Activated T-helper 17 cell treated with anti-CD3 and anti-CD28 coated beads, Interleukin-2, amount 50 U/mL, for 72 hours (primary cell): ENCODE results near the gene AMOTL2. TPM values are rescaled to one million over a fixed set of nuclear protein-coding genes. Genes with fewer than 3 reads are reported as not detected.

Source experiments
- ATAC-seq: fragments of 150-1000 bp; cut with Tn5 transposase; replicated peaks from 2 replicates; pipeline ENCODE4 v1.10.0; 2021; ENCODE audit warnings: mild to moderate bottlenecking, moderate library complexity
- H3K27ac Mint-ChIP-seq: one replicate; pipeline ENCODE4 v1.8.0; 2022; ENCODE audit warnings: mixed read lengths
- H3K27me3 Mint-ChIP-seq: one replicate; pipeline ENCODE4 v1.8.0; 2022; ENCODE audit warnings: mixed read lengths
- H3K36me3 Mint-ChIP-seq: one replicate; pipeline ENCODE4 v1.8.0; 2022; ENCODE audit warnings: low read depth, mild to moderate bottlenecking, mixed read lengths
- H3K4me1 Mint-ChIP-seq: one replicate; pipeline ENCODE4 v1.8.0; 2022; ENCODE audit warnings: mixed read lengths
- H3K4me3 Mint-ChIP-seq: one replicate; pipeline ENCODE4 v1.8.0; 2022; ENCODE audit warnings: mild to moderate bottlenecking, mixed read lengths
- H3K9me3 Mint-ChIP-seq: one replicate; pipeline ENCODE4 v1.8.0; 2022; ENCODE audit warnings: mixed read lengths
- total RNA-seq, 2 donors: library from RNA; stranded (reverse); gene quantifications; one replicate each; pipeline ENCODE4 v1.2.3, GENCODE V29; 2022

Gene AMOTL2
- total RNA-seq, 2 donors from 2014 or later: not detected

- no peak for ATAC-seq
- Mint-ChIP-seq H3K9me3 (no peaks in the 10 kb centered on the region), H3K4me3 (peak overlapping the region; percentile 77), H3K36me3 (no peaks in the 10 kb centered on the region), H3K27me3 (peaks cover 17% of the 10 kb centered on the region), H3K27ac (no peak overlapping the region), H3K4me1 (peaks cover 11% of the 10 kb centered on the region)
These were observed 759 bp downstream of the AMOTL2 start for GRCh38 chr3:134373271-134374104.

DNA sequence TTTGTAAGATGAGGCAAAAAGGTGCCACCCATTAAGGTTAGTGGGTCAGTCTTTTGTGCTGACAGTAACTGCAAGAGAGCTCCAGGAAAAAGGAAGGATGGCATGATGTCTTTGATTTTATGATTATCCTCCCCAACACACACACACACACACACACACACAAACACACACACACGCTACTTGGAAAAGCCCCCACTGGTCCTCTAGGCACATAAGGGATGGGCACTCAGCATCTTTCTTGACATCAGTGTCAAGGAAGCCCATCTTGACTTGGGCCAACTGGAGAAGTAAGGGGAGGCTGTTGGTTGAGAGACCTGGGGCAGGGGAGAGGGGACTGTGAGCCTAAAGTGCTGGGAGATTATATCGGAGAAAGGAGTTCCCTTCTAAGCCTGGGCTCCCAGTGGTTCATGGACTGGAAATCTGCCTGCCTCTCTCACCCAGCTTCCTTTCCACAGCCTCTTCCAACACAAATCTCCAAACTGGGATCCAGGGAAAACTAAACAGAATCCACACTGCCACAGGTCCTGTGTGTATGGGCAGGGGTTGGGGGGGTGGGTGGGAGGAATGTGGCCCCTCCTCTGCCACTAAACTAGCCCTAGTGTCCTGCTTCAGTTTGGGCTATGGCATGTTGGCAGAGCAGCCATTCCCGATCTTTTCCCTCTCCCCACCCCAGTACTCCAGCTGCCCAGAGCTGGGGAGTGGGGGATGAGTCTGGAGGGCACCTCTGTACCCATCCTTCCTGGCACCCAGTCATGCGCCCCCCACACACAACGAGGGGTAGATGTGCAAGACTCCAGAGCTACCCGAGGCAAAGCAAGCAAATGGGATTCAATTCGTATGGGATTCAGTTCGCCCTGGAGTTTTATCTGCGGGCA is 1.6 kb downstream of the AMOTL2 start:
- H3K36me3 Mint-ChIP-seq: no peaks in the 10 kb centered on the region
- no peaks in the 10 kb centered on the region for H3K9me3 Mint-ChIP-seq
- H3K4me3 Mint-ChIP-seq: peak overlapping the region; percentile 77
- H3K4me1 Mint-ChIP-seq: peaks cover 11% of the 10 kb centered on the region
- no peak for ATAC-seq
- H3K27ac Mint-ChIP-seq: no peak overlapping the region
- peaks cover 17% of the 10 kb centered on the region for H3K27me3 Mint-ChIP-seq

DNA sequence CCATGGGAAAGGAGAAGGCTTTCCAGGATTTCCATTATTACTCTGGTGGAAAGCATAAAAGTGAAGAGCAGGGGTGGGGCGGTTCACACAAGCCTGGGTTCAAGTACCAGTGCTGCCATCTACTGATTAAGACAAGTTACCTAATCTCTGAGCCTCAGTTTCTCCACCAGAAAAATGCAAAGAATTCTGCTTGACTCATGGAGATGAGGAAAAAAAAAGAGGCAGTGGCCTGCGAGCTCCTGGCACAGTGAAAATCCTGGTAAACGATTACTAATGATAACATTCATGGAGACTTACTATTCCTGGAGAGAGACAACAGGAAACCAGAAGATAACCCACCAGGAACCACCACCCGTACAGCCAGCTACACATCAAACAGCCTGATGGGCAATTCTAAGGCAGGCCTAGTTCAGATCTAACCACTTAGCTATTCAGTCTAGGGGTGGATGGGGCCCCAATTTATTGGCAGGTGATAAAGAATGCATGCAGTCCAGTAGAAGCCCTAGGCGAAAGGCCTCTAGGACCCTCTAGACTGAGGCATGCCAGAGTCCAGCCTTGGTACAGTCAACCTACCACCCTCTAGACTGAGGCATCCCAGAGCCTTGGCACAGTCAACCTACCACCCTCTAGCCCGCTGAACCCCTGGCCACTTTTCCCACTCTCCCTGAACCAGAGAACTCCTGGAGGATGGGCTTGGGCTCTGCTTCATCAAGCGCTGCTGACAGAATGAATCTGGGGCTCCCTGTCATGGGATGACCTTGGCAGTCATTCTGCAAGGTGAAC is 2.5 kb downstream of the AMOTL2 start:
- peaks cover 11% of the 10 kb centered on the region for H3K4me1 Mint-ChIP-seq
- H3K27ac Mint-ChIP-seq: no peak overlapping the region
- peaks cover 17% of the 10 kb centered on the region for H3K27me3 Mint-ChIP-seq
- no peaks in the 10 kb centered on the region for H3K36me3 Mint-ChIP-seq
- H3K4me3 Mint-ChIP-seq: no peak overlapping the region
- H3K9me3 Mint-ChIP-seq: no peaks in the 10 kb centered on the region
- ATAC-seq: no peak

DNA sequence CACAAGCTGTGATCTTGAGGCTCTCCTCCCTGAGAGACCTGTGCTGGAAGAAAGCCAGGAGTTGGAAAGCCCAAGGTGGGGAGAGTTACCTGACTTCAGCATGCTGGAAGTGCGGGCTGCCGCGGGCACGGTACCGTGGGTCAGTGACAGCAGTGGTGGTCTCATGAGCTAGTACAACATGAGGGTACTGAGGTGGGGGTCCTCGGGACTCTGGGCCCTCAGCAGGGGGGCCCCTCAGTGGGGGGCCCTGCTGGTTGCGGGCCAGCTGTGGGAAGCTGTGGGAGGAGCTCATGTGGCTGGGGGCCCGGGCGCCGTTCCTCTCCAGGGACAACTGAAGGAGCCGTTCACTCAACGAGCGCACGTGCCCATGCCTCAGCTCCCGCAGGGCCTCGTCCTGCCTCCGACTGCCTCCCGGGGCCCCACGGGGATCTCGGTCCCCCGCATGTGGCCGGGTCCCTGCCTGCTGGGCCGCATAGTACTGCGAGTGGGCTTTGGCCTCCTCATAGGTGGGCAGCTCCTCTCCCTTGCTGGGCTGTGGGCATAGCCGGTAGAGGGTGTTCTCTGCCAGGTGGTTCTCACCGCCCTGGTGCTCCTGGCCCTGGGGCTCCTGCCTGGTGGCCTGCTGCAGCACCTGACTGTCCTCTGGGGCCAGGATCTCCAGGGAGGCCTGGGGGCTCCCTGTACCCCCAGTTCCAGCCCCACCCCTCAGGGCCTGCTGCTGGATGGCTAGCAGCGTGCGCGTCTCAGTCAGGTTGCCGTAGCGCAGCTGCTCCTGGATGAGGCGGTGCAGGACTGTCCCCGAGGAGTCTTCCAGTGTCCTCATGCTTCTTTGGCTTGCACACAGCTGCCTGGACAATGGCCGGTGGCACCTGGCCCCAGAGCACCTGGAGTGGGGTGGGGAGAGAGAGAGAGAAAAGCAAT is 3.4 kb downstream of the AMOTL2 start:
- Mint-ChIP-seq H3K27me3 (peaks cover 14% of the 10 kb centered on the region), H3K4me3 (no peak overlapping the region), H3K27ac (no peak overlapping the region), H3K4me1 (peaks cover 11% of the 10 kb centered on the region), H3K36me3 (no peaks in the 10 kb centered on the region), H3K9me3 (no peaks in the 10 kb centered on the region)
- no peak for ATAC-seq

GRCh38 chr3:134369861-134370596 is 4.2 kb downstream of the AMOTL2 start:
- no peak overlapping the region for H3K27ac Mint-ChIP-seq
- H3K27me3 Mint-ChIP-seq: peaks cover 6% of the 10 kb centered on the region
- H3K4me3 Mint-ChIP-seq: no peak overlapping the region
- H3K4me1 Mint-ChIP-seq: peaks cover 10% of the 10 kb centered on the region
- no peaks in the 10 kb centered on the region for H3K9me3 Mint-ChIP-seq
- ATAC-seq: no peak
- H3K36me3 Mint-ChIP-seq: no peaks in the 10 kb centered on the region

DNA sequence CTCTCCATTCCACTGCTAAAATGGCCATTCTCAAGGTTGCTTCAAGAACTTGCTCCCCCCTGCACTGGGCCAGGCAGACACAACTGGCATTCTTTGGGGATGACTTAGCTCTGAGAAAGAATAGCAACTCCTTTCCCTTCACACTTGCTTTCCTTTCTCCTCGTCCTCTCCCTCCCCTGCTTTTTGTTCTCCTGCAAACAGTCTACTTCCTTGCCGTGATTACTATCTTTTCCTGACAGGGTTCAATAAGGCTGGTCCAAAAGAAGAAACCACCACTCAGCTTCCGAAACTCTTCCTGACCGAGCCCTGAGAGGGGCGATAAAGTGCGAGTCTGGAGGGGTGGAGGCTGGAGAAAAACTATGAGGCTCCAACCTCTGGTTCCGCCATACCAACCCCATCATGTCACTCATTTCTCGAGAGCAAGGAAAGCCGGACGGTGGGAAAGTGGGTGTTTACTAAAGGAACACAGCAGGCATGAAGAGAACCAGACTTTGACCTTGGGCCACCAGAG is 5.0 kb downstream of the AMOTL2 start:
- H3K4me3 Mint-ChIP-seq: no peak overlapping the region
- no peak overlapping the region for H3K27ac Mint-ChIP-seq
- no peak for ATAC-seq
- no peaks in the 10 kb centered on the region for H3K9me3 Mint-ChIP-seq
- H3K36me3 Mint-ChIP-seq: no peaks in the 10 kb centered on the region
- peaks cover 13% of the 10 kb centered on the region for H3K4me1 Mint-ChIP-seq
- H3K27me3 Mint-ChIP-seq: no peaks in the 10 kb centered on the region

- no peaks in the 10 kb centered on the region for H3K27me3 Mint-ChIP-seq
- no peaks in the 10 kb centered on the region for H3K36me3 Mint-ChIP-seq
- H3K27ac Mint-ChIP-seq: no peak overlapping the region
- no peak overlapping the region for H3K4me3 Mint-ChIP-seq
- no peaks in the 10 kb centered on the region for H3K9me3 Mint-ChIP-seq
- ATAC-seq: no peak
- peaks cover 14% of the 10 kb centered on the region for H3K4me1 Mint-ChIP-seq
These were observed 5.5 kb downstream of the AMOTL2 start for GRCh38 chr3:134368751-134369105.

DNA sequence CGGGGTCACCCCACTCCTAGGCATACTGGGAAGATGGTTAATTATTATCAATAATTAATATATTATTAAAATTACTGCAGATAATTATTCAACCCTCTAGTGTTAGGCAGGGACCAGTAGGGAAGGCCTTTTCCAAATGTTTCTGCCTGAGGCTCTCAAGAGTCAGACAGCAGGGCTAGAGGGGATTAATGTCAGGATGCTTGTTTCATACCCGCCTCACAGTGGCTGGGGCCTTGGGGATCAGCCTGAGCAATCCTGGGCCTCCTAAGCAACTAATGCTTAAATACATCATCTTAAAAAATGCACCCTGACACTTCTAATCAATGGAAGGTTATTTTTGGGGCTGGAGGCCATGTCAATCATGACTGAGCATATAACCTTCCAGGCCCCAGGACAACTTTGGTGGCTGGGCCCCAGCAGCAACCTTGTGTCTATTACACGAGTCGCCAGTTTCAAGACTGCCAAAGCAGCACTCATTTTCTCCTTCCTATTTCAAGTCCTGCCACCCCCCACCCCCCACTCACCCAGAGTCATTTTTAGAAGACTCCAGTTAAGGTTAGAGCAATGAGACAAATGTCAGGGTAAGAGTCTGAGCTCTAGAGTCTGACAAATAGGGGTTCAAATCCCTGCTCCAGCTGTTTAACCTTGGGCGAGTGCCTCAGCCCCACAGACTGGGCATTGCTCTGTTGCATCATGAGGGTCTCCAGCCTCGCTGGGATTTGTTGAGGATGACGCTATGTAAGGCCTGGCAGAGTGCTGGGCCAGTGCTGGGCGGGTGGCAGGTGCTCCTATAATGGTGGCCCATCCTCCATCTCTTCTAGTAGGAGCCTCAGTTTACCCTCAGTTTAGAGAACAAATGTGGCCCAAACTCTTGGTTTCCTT is 6.1 kb downstream of the AMOTL2 start:
- ATAC-seq: no peak

GRCh38 chr3:134366928-134367811 is 7.1 kb downstream of the AMOTL2 start:
- H3K9me3 Mint-ChIP-seq: no peaks in the 10 kb centered on the region
- no peak overlapping the region for H3K4me3 Mint-ChIP-seq
- H3K4me1 Mint-ChIP-seq: peaks cover 14% of the 10 kb centered on the region
- H3K27me3 Mint-ChIP-seq: no peaks in the 10 kb centered on the region
- ATAC-seq: no peak
- H3K36me3 Mint-ChIP-seq: no peaks in the 10 kb centered on the region
- no peak overlapping the region for H3K27ac Mint-ChIP-seq

More for the DNA sequence above, 6.1 kb downstream of the AMOTL2 start:
- peaks cover 14% of the 10 kb centered on the region for H3K4me1 Mint-ChIP-seq
- H3K4me3 Mint-ChIP-seq: no peak overlapping the region
- H3K36me3 Mint-ChIP-seq: no peaks in the 10 kb centered on the region
- no peaks in the 10 kb centered on the region for H3K27me3 Mint-ChIP-seq
- no peak overlapping the region for H3K27ac Mint-ChIP-seq
- no peaks in the 10 kb centered on the region for H3K9me3 Mint-ChIP-seq

DNA sequence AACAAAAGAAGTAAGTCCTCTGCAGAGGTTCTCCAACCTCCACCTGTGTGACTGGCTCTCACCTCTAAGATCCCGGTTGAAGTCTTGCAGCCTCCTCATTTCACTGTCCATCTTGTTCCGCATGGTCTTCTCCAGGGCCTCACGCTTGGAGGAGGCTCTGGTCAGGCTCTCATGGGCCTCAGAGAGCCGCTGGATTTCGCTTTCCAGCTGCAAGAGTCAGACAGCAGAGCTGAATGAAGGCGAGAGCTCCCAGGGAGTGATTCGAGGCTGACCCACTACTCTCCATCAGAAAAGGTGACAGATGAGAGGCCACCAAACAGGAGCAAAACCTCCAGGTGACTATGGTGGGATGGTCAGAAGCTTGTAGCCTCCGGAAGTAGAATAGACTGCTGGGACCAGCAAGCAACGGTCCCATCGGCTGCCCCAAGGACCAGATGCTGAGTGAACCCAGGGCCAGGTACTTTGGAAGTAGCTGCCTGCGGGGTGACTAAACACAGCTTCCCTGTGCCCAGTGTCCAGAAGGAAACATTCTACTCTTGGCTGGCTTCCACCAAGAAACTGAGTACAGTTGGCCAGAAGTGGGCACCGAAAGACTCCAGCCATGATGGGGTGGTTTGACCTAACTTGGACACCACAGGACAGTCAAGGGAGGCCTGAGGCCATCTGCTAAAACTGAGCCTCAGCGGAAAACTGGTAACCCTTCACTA is 7.9 kb downstream of the AMOTL2 start:
- H3K36me3 Mint-ChIP-seq: no peaks in the 10 kb centered on the region
- H3K27ac Mint-ChIP-seq: no peak overlapping the region
- peaks cover 14% of the 10 kb centered on the region for H3K4me1 Mint-ChIP-seq
- H3K27me3 Mint-ChIP-seq: no peaks in the 10 kb centered on the region
- H3K4me3 Mint-ChIP-seq: no peak overlapping the region
- no peak for ATAC-seq
- H3K9me3 Mint-ChIP-seq: no peaks in the 10 kb centered on the region

DNA sequence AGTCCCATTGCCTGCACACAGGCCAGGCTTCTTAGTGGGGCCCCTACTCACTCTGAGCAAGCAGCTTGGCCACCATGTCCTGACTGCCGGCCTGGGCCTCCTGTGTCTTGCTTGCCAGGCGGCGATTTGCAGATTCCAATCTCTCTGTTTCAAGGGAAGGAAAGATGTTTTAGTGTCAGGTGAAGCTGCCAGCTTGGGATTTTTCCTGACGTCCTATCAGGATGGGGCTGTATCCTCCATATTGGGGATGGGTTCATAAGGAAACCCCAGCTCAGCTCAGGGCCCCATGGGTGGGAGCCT is 8.5 kb downstream of the AMOTL2 start:
- no peaks in the 10 kb centered on the region for H3K27me3 Mint-ChIP-seq
- no peaks in the 10 kb centered on the region for H3K36me3 Mint-ChIP-seq
- H3K27ac Mint-ChIP-seq: no peak overlapping the region
- peaks cover 14% of the 10 kb centered on the region for H3K4me1 Mint-ChIP-seq
- no peak for ATAC-seq
- peak overlapping the region; percentile 60 for H3K4me3 Mint-ChIP-seq
- no peaks in the 10 kb centered on the region for H3K9me3 Mint-ChIP-seq
